Activated CD4-positive, alpha-beta T cell treated with anti-CD3 and anti-CD28 coated beads, Interleukin-2, amount 50 U/mL, for 24 hours (primary cell): ENCODE results near the gene CCPG1.

Experiments
- DNase-seq, 2 donors: peaks; one replicate each; pipeline ENCODE4 v3.0.0-alpha.2; 2020; ENCODE audit warnings: low read depth in 1 of 2, low spot score in 1 of 2

Gene CCPG1

DNA sequence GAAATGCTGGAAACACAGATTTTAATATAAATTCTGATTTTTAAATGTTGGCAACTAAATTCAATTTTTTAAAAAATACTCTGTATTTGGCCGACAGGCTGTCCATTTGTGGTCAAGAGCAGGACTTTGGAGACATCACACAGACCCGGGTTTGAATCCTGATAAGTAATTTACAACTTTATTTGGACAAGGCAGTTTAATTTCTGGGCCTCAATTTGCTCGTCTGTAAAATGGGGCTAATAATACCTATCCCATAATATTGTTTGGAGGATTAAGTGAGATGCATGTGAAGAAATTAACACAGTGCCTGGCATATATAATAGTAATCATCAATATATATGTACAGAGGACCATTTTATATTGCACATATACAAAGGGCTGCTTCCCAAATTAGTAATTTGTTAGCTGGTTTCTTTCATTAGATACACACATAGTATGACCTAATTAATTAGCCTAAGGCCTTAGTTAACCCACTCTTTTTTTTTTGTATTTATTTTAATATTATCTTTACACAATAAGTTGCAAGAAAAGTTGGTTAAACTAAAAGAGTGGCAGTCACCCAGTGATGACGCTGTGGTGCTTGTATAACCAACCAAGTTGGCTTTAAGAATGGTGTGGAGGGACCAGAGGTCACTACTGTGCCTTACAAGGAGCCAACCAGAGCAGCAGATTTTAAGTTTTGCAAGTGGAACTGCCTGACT, 88.5 kb downstream of the CCPG1 start:
- no peak for DNase-seq

GRCh38 chr15:55318588-55319494, 89.3 kb downstream of the CCPG1 start, which contains the start of the genes PIGB and PIGBOS1:
Gene PIGB (plus strand): TSS chr15:55319222. CDS start chr15:55319251, 29 bp downstream.
Gene PIGBOS1 (minus strand): TSS chr15:55319123. CDS start chr15:55317792, 1,331 bp downstream.
- DNase-seq = peak; percentile 65 to 71
